Kidney capillary endothelial cell (primary cell): ENCODE results near the gene SLC2A5.
"Not testable (repeated sequence)": the region's sequence is repeated elsewhere in the genome, so short reads cannot be mapped to it uniquely, and the experiment has no call there.

ENCODE experiments used
- DNase-seq: peaks from one replicate; pipeline ENCODE4 v3.0.0-alpha.2; 2018; ENCODE audit warnings: low spot score

Gene SLC2A5

GRCh38 chr1:9069326-9070100 lies at the start of gene SLC2A5:
SLC2A5 (minus strand) TSS chr1:9069635; CDS start chr1:9069536, 99 bp downstream.
- DNase-seq = no peak

- no peak for DNase-seq
Measured at GRCh38 chr1:9118186-9118585, 48.8 kb upstream of the SLC2A5 start.

GRCh38 chr1:9115351-9116205 lies 46.1 kb upstream of the SLC2A5 start:
- DNase-seq = no peak

- DNase-seq = no peak
Measured at GRCh38 chr1:9112961-9113880, 43.8 kb upstream of the SLC2A5 start.

GRCh38 chr1:9111957-9112356 lies 42.5 kb upstream of the SLC2A5 start:
- no peak for DNase-seq

GRCh38 chr1:9111357-9111691 lies 41.9 kb upstream of the SLC2A5 start:
- DNase-seq = no peak

GRCh38 chr1:9110669-9111356 lies 41.4 kb upstream of the SLC2A5 start:
- DNase-seq = peak; percentile 93

- DNase-seq = no peak
Measured at GRCh38 chr1:9108056-9108665, 38.7 kb upstream of the SLC2A5 start.

GRCh38 chr1:9107136-9107535 lies 37.7 kb upstream of the SLC2A5 start:
- no peak for DNase-seq

GRCh38 chr1:9106286-9106685 lies 36.9 kb upstream of the SLC2A5 start:
- DNase-seq = no peak

- DNase-seq = no peak
Measured at GRCh38 chr1:9105336-9105867, 36.0 kb upstream of the SLC2A5 start.

GRCh38 chr1:9101510-9102146 lies 32.2 kb upstream of the SLC2A5 start:
- DNase-seq = peak; percentile 51

- no peak for DNase-seq
Measured at GRCh38 chr1:9100471-9101043, 31.1 kb upstream of the SLC2A5 start.

- DNase-seq = no peak
Measured at GRCh38 chr1:9099555-9099954, 30.1 kb upstream of the SLC2A5 start.

- no peak for DNase-seq
Measured at GRCh38 chr1:9097947-9098705, 28.7 kb upstream of the SLC2A5 start.

GRCh38 chr1:9095818-9096217 lies 26.4 kb upstream of the SLC2A5 start:
- DNase-seq = no peak

- DNase-seq = not testable (repeated sequence)
Measured at GRCh38 chr1:9093996-9094595, 24.7 kb upstream of the SLC2A5 start.

GRCh38 chr1:9093581-9093980 lies 24.1 kb upstream of the SLC2A5 start:
- DNase-seq = no peak

GRCh38 chr1:9093091-9093490 lies 23.7 kb upstream of the SLC2A5 start:
- DNase-seq = no peak
